ENCODE data around the gene RFX3. TPM values are rescaled to one million over a fixed set of nuclear protein-coding genes. Genes with fewer than 3 reads are reported as not detected.
A peak's percentile ranks its signal among the peaks of the same experiment; 100 is the strongest.

RFX3 gene
- total RNA-seq, 4 donors from 2014 or later, result 2.1 to 11.5 (median 7.3) TPM

GRCh38 chr9:3189113-3189861 is 336.5 kb downstream of the RFX3 start:
- H3K27me3 ChIP-seq, result peaks cover 0 to 3% (median 0%) of the 10 kb centered on the region in 3 donors
- intact Hi-C loops (cut with DNase I; ENCODE audit: low total_unique reads) (no loop called here), in situ Hi-C loops (cut with MboI; ENCODE audit: low sequenced_read_pairs in 4 of 4) (loop anchor here in 3 of 4 donors (25.0 kb wide), 2 partner anchors 98 to 327 kb away; no protein-coding TSS in a partner anchor)
- DNase-seq (no peak), ATAC-seq (no peak)
- H3K27ac ChIP-seq, result no peak overlapping the region
- TF ChIP-seq POLR2A (IDR thresholded peaks at IDR 0.05) (no peak), CTCF (IDR thresholded peaks at IDR 0.05 in 4 of 5, conservative IDR thresholded peaks at IDR 0.05 in 1 of 5) (no peak)
- H3K4me1 ChIP-seq, result no peaks in the 10 kb centered on the region
- H3K36me3 ChIP-seq, result no peaks in the 10 kb centered on the region
- no peaks in the 10 kb centered on the region for H3K9me3 ChIP-seq
- H3K4me3 ChIP-seq, result no peak overlapping the region

GRCh38 chr9:3186751-3187150 is 339.1 kb downstream of the RFX3 start:
- no peak overlapping the region for H3K4me3 ChIP-seq
- no peaks in the 10 kb centered on the region for H3K36me3 ChIP-seq
- no peak for DNase-seq
- no peaks in the 10 kb centered on the region for H3K4me1 ChIP-seq
- H3K27ac ChIP-seq, result no peak overlapping the region
- H3K27me3 ChIP-seq, result peaks cover 0 to 5% (median 0%) of the 10 kb centered on the region in 3 donors
- ATAC-seq, result no peak
- in situ Hi-C loops (cut with MboI; ENCODE audit: low sequenced_read_pairs in 4 of 4) (loop anchor here in 3 of 4 donors (25.0 kb wide), 2 partner anchors 101 to 324 kb away; no protein-coding TSS in a partner anchor), intact Hi-C loops (cut with DNase I; ENCODE audit: low total_unique reads) (no loop called here)
- no peaks in the 10 kb centered on the region for H3K9me3 ChIP-seq
- TF ChIP-seq CTCF (IDR thresholded peaks at IDR 0.05 in 4 of 5, conservative IDR thresholded peaks at IDR 0.05 in 1 of 5) (no peak), POLR2A (IDR thresholded peaks at IDR 0.05) (no peak)

- peaks cover 0 to 2% of the 10 kb centered on the region in 2 donors for H3K4me1 ChIP-seq
- no peaks in the 10 kb centered on the region for H3K36me3 ChIP-seq
- H3K9me3 ChIP-seq, result no peaks in the 10 kb centered on the region
- no peak overlapping the region for H3K27ac ChIP-seq
- intact Hi-C loops (cut with DNase I; ENCODE audit: low total_unique reads) (loop anchor here (2.0 kb wide), 1 partner anchor 322 kb away; no protein-coding TSS in a partner anchor), in situ Hi-C loops (cut with MboI; ENCODE audit: low sequenced_read_pairs in 4 of 4) (loop anchor here in 3 of 4 donors (25.0 kb wide), 2 partner anchors 106 to 319 kb away; no protein-coding TSS in a partner anchor)
- no peak for TF ChIP-seq CTCF (IDR thresholded peaks at IDR 0.05 in 4 of 5, conservative IDR thresholded peaks at IDR 0.05 in 1 of 5)
- no peak for TF ChIP-seq POLR2A (IDR thresholded peaks at IDR 0.05)
- ATAC-seq (no peak), DNase-seq (no peak)
- peaks cover 7 to 20% (median 11%) of the 10 kb centered on the region in 3 donors for H3K27me3 ChIP-seq
- H3K4me3 ChIP-seq, result peak overlapping the region in 3 of 4 donors; percentile 16 to 38 (median 37)
Measured at GRCh38 chr9:3181049-3181953, 344.5 kb downstream of the RFX3 start.

GRCh38 chr9:3180696-3181048 is 345.1 kb downstream of the RFX3 start:
- no peak for TF ChIP-seq CTCF (IDR thresholded peaks at IDR 0.05 in 4 of 5, conservative IDR thresholded peaks at IDR 0.05 in 1 of 5)
- TF ChIP-seq POLR2A (IDR thresholded peaks at IDR 0.05), result no peak
- DNase-seq (no peak), ATAC-seq (no peak)
- Histone ChIP-seq H3K4me1 (peaks cover 0 to 2% of the 10 kb centered on the region in 2 donors), H3K27ac (no peak overlapping the region), H3K27me3 (peaks cover 7 to 20% (median 11%) of the 10 kb centered on the region in 3 donors), H3K9me3 (no peaks in the 10 kb centered on the region), H3K4me3 (peak overlapping the region in 3 of 4 donors; percentile 16 to 38 (median 37)), H3K36me3 (no peaks in the 10 kb centered on the region)
- intact Hi-C loops (cut with DNase I; ENCODE audit: low total_unique reads), result loop anchor here (2.0 kb wide), 1 partner anchor 322 kb away; no protein-coding TSS in a partner anchor
- in situ Hi-C loops (cut with MboI; ENCODE audit: low sequenced_read_pairs in 4 of 4), result loop anchor here in 3 of 4 donors (25.0 kb wide), 2 partner anchors 107 to 318 kb away; no protein-coding TSS in a partner anchor

Measured in gastrocnemius medialis (tissue), 4 donors.